Measurements from ENCODE around the gene MRPL36. TPM values are rescaled to one million over a fixed set of nuclear protein-coding genes. Genes with fewer than 3 reads are reported as not detected.

MRPL36 gene
- total RNA-seq, 4 donors from 2014 or later, result 42.6 to 56.1 (median 46.2) TPM

GRCh38 chr5:1823381-1824034 lies 23.9 kb upstream of the MRPL36 start:
- intact Hi-C loops (cut with DNase I), result no loop called here
- no peaks in the 10 kb centered on the region for H3K4me1 ChIP-seq
- no peak for DNase-seq (ENCODE audit: extremely low spot score)
- no peak overlapping the region for H3K4me3 ChIP-seq
- TF ChIP-seq POLR2A (IDR thresholded peaks at IDR 0.05; ENCODE audit: low read depth) (no peak), EP300 (IDR thresholded peaks at IDR 0.05) (no peak), POLR2AphosphoS5 (IDR thresholded peaks at IDR 0.05) (no peak)
- TF ChIP-seq, protein P1, sequence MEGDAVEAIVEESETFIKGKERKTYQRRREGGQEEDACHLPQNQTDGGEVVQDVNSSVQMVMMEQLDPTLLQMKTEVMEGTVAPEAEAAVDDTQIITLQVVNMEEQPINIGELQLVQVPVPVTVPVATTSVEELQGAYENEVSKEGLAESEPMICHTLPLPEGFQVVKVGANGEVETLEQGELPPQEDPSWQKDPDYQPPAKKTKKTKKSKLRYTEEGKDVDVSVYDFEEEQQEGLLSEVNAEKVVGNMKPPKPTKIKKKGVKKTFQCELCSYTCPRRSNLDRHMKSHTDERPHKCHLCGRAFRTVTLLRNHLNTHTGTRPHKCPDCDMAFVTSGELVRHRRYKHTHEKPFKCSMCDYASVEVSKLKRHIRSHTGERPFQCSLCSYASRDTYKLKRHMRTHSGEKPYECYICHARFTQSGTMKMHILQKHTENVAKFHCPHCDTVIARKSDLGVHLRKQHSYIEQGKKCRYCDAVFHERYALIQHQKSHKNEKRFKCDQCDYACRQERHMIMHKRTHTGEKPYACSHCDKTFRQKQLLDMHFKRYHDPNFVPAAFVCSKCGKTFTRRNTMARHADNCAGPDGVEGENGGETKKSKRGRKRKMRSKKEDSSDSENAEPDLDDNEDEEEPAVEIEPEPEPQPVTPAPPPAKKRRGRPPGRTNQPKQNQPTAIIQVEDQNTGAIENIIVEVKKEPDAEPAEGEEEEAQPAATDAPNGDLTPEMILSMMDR (IDR thresholded peaks at IDR 0.05), result no peak
- H3K9me3 ChIP-seq, result no peaks in the 10 kb centered on the region
- 92% methylated on average over 8 of the region's 12 CpGs for WGBS
- H3K27me3 ChIP-seq, result no peaks in the 10 kb centered on the region
- no peak overlapping the region for H3K27ac ChIP-seq (replicated peaks in 1 of 4)
- peaks cover 42 to 88% (median 67%) of the 10 kb centered on the region in 4 donors for H3K36me3 ChIP-seq

GRCh38 chr5:1821862-1822261 lies 22.2 kb upstream of the MRPL36 start:
- Histone ChIP-seq H3K27me3 (no peaks in the 10 kb centered on the region), H3K4me1 (no peaks in the 10 kb centered on the region), H3K36me3 (peaks cover 57 to 98% (median 80%) of the 10 kb centered on the region in 4 donors), H3K27ac (replicated peaks in 1 of 4) (no peak overlapping the region), H3K9me3 (no peaks in the 10 kb centered on the region), H3K4me3 (no peak overlapping the region)
- 95% methylated on average over 8 of the region's 8 CpGs for WGBS
- intact Hi-C loops (cut with DNase I), result no loop called here
- no peak for DNase-seq (ENCODE audit: extremely low spot score)
- TF ChIP-seq POLR2A (IDR thresholded peaks at IDR 0.05; ENCODE audit: low read depth) (no peak), POLR2AphosphoS5 (IDR thresholded peaks at IDR 0.05) (no peak), EP300 (IDR thresholded peaks at IDR 0.05) (no peak)
- TF ChIP-seq, protein P1 (IDR thresholded peaks at IDR 0.05), result no peak

DNA sequence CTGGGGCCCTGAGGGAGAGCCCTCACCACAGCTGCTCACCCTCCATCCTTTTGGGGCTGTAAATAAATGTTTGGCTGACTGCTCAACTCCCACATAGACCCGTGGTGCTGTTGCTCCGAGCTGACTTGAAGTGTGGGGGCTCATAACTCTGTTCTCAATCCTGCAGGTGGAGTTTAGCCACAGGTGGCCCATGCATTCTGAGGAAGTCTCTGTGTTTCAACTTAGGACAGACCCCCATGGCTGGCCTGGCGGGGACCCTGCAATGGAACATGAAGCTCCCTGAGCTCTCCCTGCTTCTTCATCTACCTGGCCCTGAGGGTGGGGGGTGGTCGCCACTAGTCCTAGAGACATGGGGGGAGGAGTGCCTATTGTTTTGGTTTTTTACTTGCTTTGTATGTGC lies 21.3 kb upstream of the MRPL36 start:
- intact Hi-C loops (cut with DNase I), result no loop called here
- 94% methylated on average over 4 of the region's 4 CpGs for WGBS
- no peak overlapping the region for H3K27ac ChIP-seq (replicated peaks in 1 of 4)
- H3K36me3 ChIP-seq, result peaks cover 66 to 98% (median 89%) of the 10 kb centered on the region in 4 donors
- DNase-seq (ENCODE audit: extremely low spot score), result no peak
- H3K4me3 ChIP-seq, result no peak overlapping the region
- TF ChIP-seq EP300 (IDR thresholded peaks at IDR 0.05) (no peak), POLR2A (IDR thresholded peaks at IDR 0.05; ENCODE audit: low read depth) (no peak), POLR2AphosphoS5 (IDR thresholded peaks at IDR 0.05) (no peak)
- TF ChIP-seq, protein P1 (IDR thresholded peaks at IDR 0.05), result no peak
- H3K27me3 ChIP-seq, result no peaks in the 10 kb centered on the region
- H3K9me3 ChIP-seq, result no peaks in the 10 kb centered on the region
- no peaks in the 10 kb centered on the region for H3K4me1 ChIP-seq

GRCh38 chr5:1820381-1820780 lies 20.7 kb upstream of the MRPL36 start:
- 90% methylated on average over 9 of the region's 12 CpGs for WGBS
- Histone ChIP-seq H3K27me3 (no peaks in the 10 kb centered on the region), H3K36me3 (peaks cover 71 to 99% (median 91%) of the 10 kb centered on the region in 4 donors), H3K4me1 (no peaks in the 10 kb centered on the region), H3K4me3 (no peak overlapping the region), H3K9me3 (no peaks in the 10 kb centered on the region), H3K27ac (replicated peaks in 1 of 4) (no peak overlapping the region)
- no peak for DNase-seq (ENCODE audit: extremely low spot score)
- intact Hi-C loops (cut with DNase I), result no loop called here
- TF ChIP-seq POLR2A (IDR thresholded peaks at IDR 0.05; ENCODE audit: low read depth) (no peak), POLR2AphosphoS5 (IDR thresholded peaks at IDR 0.05) (no peak), EP300 (IDR thresholded peaks at IDR 0.05) (no peak)
- TF ChIP-seq, protein P1 (IDR thresholded peaks at IDR 0.05), result no peak

- Histone ChIP-seq H3K4me3 (no peak overlapping the region), H3K36me3 (peaks cover 71 to 99% (median 91%) of the 10 kb centered on the region in 4 donors), H3K27ac (replicated peaks in 1 of 4) (no peak overlapping the region), H3K4me1 (no peaks in the 10 kb centered on the region), H3K27me3 (no peaks in the 10 kb centered on the region), H3K9me3 (no peaks in the 10 kb centered on the region)
- intact Hi-C loops (cut with DNase I), result no loop called here
- 93% methylated on average over 2 of the region's 2 CpGs for WGBS
- no peak for TF ChIP-seq POLR2A (IDR thresholded peaks at IDR 0.05; ENCODE audit: low read depth)
- TF ChIP-seq POLR2AphosphoS5 (IDR thresholded peaks at IDR 0.05), result no peak
- TF ChIP-seq, protein P1 (IDR thresholded peaks at IDR 0.05), result no peak
- TF ChIP-seq EP300 (IDR thresholded peaks at IDR 0.05), result no peak
- DNase-seq (ENCODE audit: extremely low spot score), result no peak
Measured at GRCh38 chr5:1819458-1819857, 19.8 kb upstream of the MRPL36 start.

All from esophagus muscularis mucosa (tissue), 4 donors.